GM10248 (cell line): Measurements from ENCODE around the gene NT5DC1.

ENCODE experiments used
- CTCF ChIA-PET: fragments of 300-600 bp; sonication (Branson Sonifier 250); formaldehyde crosslinking; extraction: SDS; loops from one replicate; lab custom pipeline; 2021; ENCODE audit warnings: antibody characterized with exemption; lab: Yijun Ruan, JAX
- POLR2A ChIA-PET: fragments of 350-650 bp; sonication (Branson Sonifier 250); formaldehyde crosslinking; extraction: SDS; loops from one replicate; lab custom pipeline; 2020; ENCODE audit warnings: antibody characterized with exemption; lab: Yijun Ruan, JAX
- DNase-seq: peaks from one replicate; pipeline ENCODE4 v3.0.0; 2012; ENCODE audit errors: extremely low spot score
- CTCF ChIP-seq: IDR thresholded peaks from 2 replicates; pipeline ENCODE4 v1.5.1; 2012; ENCODE audit warnings: mild to moderate bottlenecking, low read depth; ENCODE audit errors: extremely low read depth, missing control alignments, control extremely low read depth

NT5DC1 gene

GRCh38 chr6:116156405-116157326 lies 56.0 kb downstream of the NT5DC1 start:
- ChIA-PET CTCF (interaction anchor here (1.7 kb wide), 1 partner anchor 12 kb away, joined by 7 read pairs; no protein-coding TSS in a partner anchor), POLR2A (no interaction called here)
- no peak for TF ChIP-seq CTCF
- no peak for DNase-seq

- POLR2A ChIA-PET = no interaction called here
- no peak for TF ChIP-seq CTCF
- CTCF ChIA-PET = interaction anchor here (1.2 to 1.9 kb wide), 2 partner anchors 14 to 20 kb away, joined by 3 to 5 read pairs; no protein-coding TSS in a partner anchor
- no peak for DNase-seq
These were observed 56.7 kb downstream of the NT5DC1 start for GRCh38 chr6:116157391-116157790.

GRCh38 chr6:116158641-116159040 lies 58.0 kb downstream of the NT5DC1 start:
- no peak for DNase-seq
- ChIA-PET POLR2A (no interaction called here), CTCF (interaction anchor here (1.2 to 1.9 kb wide), 3 partner anchors 9 to 22 kb away, joined by 3 to 5 read pairs (median 4); no protein-coding TSS in a partner anchor)
- no peak for TF ChIP-seq CTCF

- POLR2A ChIA-PET = no interaction called here
- CTCF ChIA-PET = interaction anchor here (1.6 kb wide), 1 partner anchor 11 kb away, joined by 4 read pairs; no protein-coding TSS in a partner anchor
- no peak for TF ChIP-seq CTCF
- DNase-seq = no peak
These were observed 59.3 kb downstream of the NT5DC1 start for GRCh38 chr6:116159782-116160524.

- CTCF ChIA-PET = no interaction called here
These were observed 64.9 kb downstream of the NT5DC1 start for GRCh38 chr6:116165596-116165995.

More at GRCh38 chr6:116165596-116165995, 64.9 kb downstream of the NT5DC1 start:
- no peak for TF ChIP-seq CTCF
- no peak for DNase-seq
- POLR2A ChIA-PET = no interaction called here
